GM15510 (cell line): ENCODE results near the gene SERPINA4.

ENCODE experiments used
- POLR2A ChIP-seq: IDR thresholded peaks from 3 replicates; pipeline ENCODE4 v1.6.1; 2011; ENCODE audit warnings: borderline replicate concordance; ENCODE audit not compliant: insufficient read length; ENCODE audit errors: extremely low read depth

SERPINA4 gene

DNA sequence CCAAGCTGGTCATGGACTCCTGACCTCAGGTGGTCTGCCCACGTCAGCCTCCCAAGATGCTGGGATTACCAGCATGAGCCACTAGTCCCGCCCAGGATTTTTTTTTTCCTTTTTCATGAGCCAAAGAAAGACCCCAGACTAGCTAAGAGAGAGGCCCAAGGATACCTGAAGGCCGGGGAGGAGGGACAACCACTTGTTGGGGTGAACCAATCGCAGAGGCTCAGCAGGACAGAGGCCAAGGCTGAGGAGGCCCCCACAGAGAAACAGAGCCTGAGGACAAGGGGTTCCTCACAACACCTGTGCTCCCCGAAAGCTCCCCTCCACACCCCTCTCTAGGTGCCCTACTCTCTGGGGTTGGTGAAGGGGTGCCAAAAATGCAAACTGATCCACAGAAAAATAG, 49.9 kb downstream of the SERPINA4 start:
- TF ChIP-seq POLR2A, result no peak

DNA sequence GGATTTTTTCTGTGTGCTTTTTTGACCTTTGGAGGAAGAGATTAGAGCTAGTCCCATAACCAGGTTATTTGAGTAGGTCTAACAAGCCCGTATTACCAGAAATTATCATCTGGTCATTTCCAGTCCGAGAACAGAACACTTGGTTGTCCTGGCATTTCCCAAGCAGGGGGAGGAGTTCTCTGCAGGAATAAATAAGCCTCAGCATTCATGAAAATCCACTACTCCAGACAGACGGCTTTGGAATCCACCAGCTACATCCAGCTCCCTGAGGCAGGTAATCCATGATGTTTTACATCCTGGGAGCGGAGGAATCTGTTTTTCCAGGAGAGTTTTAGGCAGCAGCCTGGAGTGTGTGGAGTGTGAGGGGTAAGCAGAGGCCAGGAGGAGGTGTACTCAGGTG, 50.9 kb downstream of the SERPINA4 start, which contains the start of gene SERPINA3:
Gene SERPINA3 (plus strand): TSS at position 218 of the 400 bp plus-strand sequence. CDS start 2,051 bp downstream, outside the sequence.
- TF ChIP-seq POLR2A, result no peak

DNA sequence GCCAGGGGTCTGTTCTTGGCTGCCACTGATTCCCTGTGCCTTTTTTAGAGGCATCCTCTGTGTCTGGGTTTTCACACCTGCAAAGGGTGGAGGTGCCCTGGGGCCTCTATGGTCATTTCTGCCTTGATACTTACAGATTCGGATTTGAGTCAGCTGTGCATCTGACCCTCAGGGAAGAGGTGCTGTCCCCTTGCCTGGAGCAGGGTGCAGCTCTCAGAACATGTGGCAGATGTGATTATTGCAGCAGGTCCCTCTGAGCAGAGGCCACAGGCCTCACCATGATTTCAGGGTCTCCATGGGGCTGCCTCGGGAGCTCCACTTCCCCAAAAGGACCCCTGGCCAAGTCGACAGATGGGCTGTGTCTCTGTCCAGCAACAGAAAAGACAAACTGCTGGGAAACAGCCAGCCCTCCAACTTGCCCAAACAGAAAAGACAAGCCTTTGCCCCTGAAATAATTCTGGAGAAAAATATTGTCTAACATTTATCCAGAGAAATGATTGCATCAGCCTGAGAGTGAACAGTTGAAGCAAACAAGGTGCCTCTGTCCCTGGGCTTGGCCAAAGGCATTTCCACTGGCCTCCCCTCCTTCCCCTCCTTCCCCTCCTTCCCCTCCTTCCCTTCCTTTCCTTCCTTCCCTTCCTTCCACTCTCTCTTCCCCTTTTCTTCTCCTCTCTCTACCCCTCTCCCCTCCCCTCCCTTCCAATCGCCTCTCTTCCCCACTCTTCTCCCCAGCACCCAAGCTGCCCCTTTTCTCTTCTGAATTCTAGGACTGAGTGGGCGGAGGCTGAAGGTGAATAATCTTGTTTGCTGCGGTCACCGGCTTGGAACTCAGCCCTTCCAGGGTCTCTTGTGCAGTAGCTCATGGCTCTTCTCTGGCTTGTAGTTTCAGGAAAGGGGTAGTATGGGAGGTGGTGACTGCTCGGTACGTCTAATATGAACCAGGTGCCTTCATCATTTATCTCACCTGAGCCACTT, 51.6 kb downstream of the SERPINA4 start:
- TF ChIP-seq POLR2A, result no peak

DNA sequence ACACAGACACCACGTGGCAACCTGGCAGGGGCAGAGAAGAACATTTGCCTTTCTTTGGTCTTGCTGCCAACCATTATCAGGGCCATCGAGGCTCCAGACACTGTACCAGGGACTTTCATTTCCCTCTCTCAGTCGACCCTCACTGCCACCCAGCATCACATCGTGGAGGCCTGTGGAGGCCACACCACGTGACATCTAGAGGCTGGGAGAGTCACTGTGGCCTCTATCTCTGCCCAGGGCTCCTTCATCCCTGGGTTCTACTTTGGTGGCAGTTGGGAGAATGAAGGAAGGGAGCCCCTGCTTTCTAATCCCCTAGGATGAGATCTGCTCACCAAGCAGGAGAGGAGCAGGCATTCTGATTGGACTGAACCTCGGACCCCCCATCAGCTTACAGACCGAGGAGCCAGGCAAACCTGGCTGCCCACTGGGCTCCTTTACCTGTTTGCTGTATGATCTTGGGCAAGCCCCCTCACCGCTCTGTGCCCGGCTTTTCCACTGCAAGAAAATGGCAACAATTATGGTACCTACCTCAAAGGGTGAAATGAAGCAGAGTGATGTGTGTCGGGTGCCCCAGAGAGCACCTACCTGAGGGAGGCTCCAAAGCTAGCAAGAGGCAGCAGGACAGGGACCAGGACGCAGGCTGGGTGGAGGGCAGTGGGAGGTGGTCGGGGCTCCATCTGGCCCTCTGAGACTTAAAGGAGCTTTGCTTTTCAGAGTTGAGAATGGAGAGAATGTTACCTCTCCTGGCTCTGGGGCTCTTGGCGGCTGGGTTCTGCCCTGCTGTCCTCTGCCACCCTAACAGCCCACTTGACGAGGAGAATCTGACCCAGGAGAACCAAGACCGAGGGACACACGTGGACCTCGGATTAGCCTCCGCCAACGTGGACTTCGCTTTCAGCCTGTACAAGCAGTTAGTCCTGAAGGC, 52.7 kb downstream of the SERPINA4 start:
- no peak for TF ChIP-seq POLR2A

DNA sequence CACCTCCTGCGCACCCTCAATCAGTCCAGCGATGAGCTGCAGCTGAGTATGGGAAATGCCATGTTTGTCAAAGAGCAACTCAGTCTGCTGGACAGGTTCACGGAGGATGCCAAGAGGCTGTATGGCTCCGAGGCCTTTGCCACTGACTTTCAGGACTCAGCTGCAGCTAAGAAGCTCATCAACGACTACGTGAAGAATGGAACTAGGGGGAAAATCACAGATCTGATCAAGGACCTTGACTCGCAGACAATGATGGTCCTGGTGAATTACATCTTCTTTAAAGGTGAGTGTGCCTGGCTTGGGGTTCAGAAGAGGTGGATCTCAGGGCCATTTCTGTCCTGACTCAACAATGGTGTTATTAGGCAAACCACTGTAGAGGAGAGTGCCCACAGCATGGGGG, 53.6 kb downstream of the SERPINA4 start:
- TF ChIP-seq POLR2A, result no peak

DNA sequence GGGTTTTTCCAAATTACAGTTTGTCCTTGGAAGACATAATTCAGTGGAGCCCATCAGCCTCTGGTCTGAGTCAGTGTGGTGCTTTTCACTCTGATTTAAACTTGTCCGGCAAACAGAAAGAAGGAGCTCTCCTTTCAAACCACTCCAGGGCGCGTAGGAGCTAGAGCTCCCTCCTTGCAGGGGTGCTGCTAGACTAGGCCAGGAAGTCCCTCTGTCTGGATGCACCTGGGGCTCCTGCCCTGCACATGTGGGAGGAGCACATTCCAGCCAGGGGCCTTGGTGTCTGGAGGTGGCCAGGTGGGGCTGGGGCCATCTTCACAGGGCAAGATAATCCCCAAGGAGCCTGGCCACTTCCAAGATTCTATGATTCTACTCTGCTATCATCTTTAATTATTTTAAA, 54.0 kb downstream of the SERPINA4 start:
- no peak for TF ChIP-seq POLR2A

DNA sequence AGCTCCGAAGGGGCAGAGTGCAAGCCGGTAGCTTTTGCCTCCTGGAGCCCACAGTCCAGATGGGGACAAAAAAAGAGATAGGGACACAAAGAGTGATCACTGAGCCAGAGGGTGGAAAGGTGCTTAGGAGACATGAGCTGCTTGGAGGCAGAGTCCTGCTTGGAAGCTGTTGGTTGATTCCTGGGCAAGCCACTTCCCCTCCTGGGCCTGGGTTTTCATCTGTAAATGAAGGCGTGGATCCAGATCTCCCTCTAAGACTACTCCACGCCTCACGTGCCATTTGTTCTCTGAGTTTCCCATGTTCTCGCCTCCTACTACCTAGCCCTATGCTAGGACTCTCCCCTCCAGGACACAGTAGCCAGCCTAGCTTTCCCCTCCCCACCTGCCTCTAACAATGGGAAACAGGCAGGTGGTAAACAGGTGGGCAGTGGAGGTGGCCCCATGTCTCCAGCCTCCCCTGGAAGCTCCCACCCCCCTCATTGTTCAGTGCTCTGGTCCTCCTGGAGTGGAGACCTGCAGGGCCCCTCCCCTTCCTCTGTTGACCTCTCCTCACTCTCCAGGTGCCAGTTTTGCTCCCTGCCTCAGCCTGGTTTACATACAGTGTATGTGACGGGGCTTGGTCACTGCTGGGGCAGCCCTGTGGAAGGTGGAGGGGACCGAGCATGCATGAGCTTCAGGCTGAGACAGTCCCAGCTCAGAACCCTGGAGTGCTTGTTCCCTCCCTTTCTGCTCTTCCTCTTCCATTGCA, 54.8 kb downstream of the SERPINA4 start:
- no peak for TF ChIP-seq POLR2A

DNA sequence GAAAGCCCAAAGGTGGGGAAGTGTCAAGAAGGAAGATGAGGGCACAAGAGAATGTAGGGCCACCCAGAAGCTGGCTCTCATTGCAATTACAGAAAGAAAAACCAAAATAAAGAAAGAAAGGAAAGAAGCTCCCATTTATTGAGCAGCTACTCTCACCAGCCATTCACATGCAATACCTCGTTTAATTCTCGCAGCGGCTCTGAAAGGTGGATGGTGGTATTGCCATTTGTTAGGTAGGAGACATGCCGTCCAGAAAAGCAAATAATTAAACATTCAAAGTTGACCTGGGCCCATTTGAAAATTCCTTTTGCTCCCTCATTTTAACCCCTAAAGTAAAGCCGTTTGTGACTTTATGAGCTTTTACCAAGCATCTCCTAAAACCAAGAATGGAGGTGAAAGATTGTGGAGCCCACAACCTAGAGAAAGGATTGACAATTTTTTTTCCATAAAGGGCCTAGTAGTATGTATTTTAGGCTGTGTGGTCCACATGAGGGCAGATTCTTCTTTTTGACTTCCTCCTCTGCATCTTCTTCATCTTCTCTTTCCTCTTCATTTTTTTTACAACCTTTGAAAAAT, 56.2 kb downstream of the SERPINA4 start:
- no peak for TF ChIP-seq POLR2A

DNA sequence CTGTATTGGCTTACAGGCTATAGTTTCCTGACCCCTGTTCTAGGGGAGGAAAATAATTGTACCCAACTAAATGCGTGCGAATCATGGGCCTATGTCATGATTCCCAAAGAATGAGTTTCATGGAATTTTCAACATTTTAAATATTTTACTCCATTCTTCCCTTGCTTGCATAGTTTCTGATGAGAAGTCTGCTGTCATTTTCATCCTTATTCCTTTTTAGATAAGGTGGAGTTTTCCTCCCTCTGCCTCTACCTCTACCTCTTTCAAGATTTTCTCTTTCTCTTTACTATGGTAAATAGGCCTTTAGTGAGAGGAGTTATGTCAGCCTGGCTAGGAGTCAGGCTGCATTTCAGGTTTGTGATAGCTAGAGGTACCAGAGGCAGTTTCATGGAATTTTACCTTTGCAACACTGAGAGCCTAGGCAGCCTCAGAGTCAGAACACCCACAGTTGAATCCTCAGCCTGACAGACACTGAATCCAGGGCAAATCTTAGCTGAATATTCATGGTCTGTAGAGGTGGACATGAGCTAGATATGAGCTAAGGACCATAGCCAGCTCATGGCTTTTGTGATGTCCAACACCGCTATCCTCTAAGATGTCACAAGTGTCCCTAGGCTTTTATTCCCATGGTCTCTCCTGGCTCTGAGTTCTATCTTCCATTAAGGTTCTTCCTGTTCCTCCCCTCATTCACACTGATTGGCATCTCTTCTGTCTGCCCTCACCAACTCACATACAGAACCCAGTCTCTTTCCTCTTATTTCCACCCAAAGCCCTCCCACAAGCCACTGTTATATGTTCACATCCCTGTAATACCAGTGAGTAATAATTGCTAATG, 57.0 kb downstream of the SERPINA4 start:
- no peak for TF ChIP-seq POLR2A

DNA sequence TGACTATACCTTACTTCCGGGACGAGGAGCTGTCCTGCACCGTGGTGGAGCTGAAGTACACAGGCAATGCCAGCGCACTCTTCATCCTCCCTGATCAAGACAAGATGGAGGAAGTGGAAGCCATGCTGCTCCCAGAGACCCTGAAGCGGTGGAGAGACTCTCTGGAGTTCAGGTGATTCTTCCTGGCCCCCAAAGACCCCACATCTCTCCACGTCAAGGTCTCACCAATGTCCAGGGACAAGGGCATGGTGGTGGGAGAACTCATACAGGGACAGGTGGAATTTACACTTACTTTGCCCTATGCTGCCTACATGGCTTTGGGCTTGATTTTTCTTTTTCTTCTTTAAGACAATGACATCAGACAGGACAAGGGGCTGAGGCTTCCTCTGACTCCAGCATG, 58.1 kb downstream of the SERPINA4 start:
- TF ChIP-seq POLR2A, result no peak
